ENCODE data around the gene HDGFL3. TPM values are rescaled to one million over a fixed set of nuclear protein-coding genes. Genes with fewer than 3 reads are reported as not detected.

HDGFL3 gene
- total RNA-seq, 2 donors from 2014 or later: 83.1 to 94.7 TPM

GRCh38 chr15:83206526-83207008, 1.1 kb downstream of the HDGFL3 start:
- no peak for ATAC-seq
- no peaks in the 10 kb centered on the region for H3K9me3 Mint-ChIP-seq
- peaks cover 27 to 44% of the 10 kb centered on the region in 2 donors for H3K4me1 Mint-ChIP-seq (ENCODE audit: low read depth in 2 of 2)
- peak overlapping the region; percentile 96 for H3K4me3 Mint-ChIP-seq
- peak overlapping the region; percentile 90 to 97 for H3K27ac Mint-ChIP-seq
- DNase-seq (ENCODE audit: low spot score): no peak
- no peaks in the 10 kb centered on the region for H3K27me3 Mint-ChIP-seq
- H3K36me3 Mint-ChIP-seq: peaks cover 9% of the 10 kb centered on the region

DNA sequence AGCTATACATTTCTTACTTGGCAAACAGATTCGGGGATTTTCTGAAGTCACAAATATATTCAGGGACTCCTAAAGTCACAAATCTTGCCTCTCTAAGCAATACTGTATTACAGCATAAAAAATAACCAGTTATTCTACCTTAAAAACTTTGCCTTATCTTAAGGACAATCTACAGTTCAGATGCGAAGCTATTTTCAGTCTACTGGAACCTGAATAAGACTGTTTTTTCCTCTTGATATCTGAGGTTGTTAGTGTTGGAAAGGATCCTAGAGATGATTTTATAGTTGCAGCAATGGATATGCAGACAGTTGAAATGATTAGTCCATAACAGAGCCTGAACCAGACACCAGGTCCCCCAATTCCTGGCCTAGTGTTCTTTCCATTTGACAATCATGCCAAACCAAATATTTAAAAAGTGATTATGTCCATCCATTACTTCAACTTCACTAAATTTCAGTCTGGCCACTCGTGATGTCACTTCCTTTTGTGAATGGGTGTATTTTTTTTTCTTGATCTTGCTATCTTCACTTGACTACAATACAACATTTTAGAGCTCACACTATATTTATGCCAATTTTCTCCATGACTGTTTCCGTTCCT, 1.8 kb downstream of the HDGFL3 start:
- Mint-ChIP-seq H3K27ac (peak overlapping the region; percentile 90 to 97), H3K4me1 (ENCODE audit: low read depth in 2 of 2) (peaks cover 29 to 46% of the 10 kb centered on the region in 2 donors), H3K4me3 (peak overlapping the region; percentile 96), H3K9me3 (no peaks in the 10 kb centered on the region), H3K27me3 (no peaks in the 10 kb centered on the region), H3K36me3 (peaks cover 9% of the 10 kb centered on the region)
- ATAC-seq (no peak), DNase-seq (ENCODE audit: low spot score) (no peak)

DNA sequence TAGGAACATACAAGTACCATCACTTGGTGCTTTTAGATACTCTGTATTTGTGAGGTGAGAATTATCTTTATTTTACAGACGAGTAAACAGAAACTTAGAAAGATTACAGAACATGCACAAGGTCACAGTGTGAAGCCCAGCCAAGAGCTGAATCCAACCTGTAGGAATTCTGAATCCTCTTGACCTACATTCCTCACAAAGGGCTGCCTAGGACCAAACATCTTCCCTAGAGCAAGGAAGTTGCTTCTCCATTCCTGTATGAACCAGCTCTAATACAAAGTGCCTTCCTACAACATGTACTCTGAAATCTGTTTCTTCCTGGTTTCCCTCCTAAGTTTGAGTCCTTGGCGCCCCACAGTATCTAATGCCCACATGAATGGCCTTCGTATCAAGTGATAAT, 2.9 kb downstream of the HDGFL3 start:
- no peak for ATAC-seq
- no peak for DNase-seq (ENCODE audit: low spot score)
- Mint-ChIP-seq H3K27me3 (no peaks in the 10 kb centered on the region), H3K4me1 (ENCODE audit: low read depth in 2 of 2) (peaks cover 36 to 55% of the 10 kb centered on the region in 2 donors), H3K27ac (peak overlapping the region in 1 of 2 donors; percentile 90), H3K36me3 (peaks cover 9% of the 10 kb centered on the region), H3K9me3 (no peaks in the 10 kb centered on the region), H3K4me3 (peak overlapping the region; percentile 96)

DNA sequence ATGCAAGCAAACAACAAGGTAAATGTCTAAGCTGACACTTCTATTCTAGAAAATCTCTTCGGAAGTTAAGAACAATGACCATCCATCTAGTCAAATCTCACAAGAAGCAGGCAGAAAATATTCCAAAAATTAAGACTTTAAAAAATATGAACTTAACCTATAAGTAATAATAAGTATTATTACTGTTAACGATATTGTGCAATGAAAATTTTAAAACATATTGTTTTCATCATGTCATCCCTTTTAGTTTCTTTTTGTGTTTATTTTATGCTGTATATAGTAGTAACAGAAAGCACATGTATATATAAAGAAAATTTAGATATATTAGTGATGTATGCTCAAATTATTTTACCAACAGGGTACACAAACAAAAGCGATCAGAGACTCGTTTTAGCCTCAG, 4.1 kb downstream of the HDGFL3 start:
- Mint-ChIP-seq H3K4me1 (ENCODE audit: low read depth in 2 of 2) (peaks cover 45 to 66% of the 10 kb centered on the region in 2 donors), H3K36me3 (peaks cover 9% of the 10 kb centered on the region), H3K9me3 (no peaks in the 10 kb centered on the region), H3K27ac (peak overlapping the region in 1 of 2 donors; percentile 90), H3K4me3 (peak overlapping the region; percentile 96), H3K27me3 (no peaks in the 10 kb centered on the region)
- ATAC-seq (no peak), DNase-seq (ENCODE audit: low spot score) (no peak)

- Mint-ChIP-seq H3K4me1 (ENCODE audit: low read depth in 2 of 2) (peaks cover 55 to 71% of the 10 kb centered on the region in 2 donors), H3K4me3 (peak overlapping the region; percentile 72), H3K9me3 (no peaks in the 10 kb centered on the region), H3K27ac (peak overlapping the region; percentile 90 to 93), H3K27me3 (no peaks in the 10 kb centered on the region), H3K36me3 (no peaks in the 10 kb centered on the region)
- DNase-seq (ENCODE audit: low spot score) (no peak), ATAC-seq (peak in 1 of 2 donors; percentile 44)
Observed at GRCh38 chr15:83200589-83200988, 7.0 kb downstream of the HDGFL3 start.

GRCh38 chr15:83200162-83200561, 7.5 kb downstream of the HDGFL3 start:
- H3K4me3 Mint-ChIP-seq: peak overlapping the region; percentile 72
- H3K27ac Mint-ChIP-seq: peak overlapping the region; percentile 90 to 93
- DNase-seq (ENCODE audit: low spot score) (no peak), ATAC-seq (peak; percentile 69 to 80)
- no peaks in the 10 kb centered on the region for H3K36me3 Mint-ChIP-seq
- peaks cover 55 to 72% of the 10 kb centered on the region in 2 donors for H3K4me1 Mint-ChIP-seq (ENCODE audit: low read depth in 2 of 2)
- H3K9me3 Mint-ChIP-seq: no peaks in the 10 kb centered on the region
- H3K27me3 Mint-ChIP-seq: no peaks in the 10 kb centered on the region

- Mint-ChIP-seq H3K36me3 (peaks cover 1% of the 10 kb centered on the region), H3K27me3 (no peaks in the 10 kb centered on the region), H3K4me3 (peak overlapping the region; percentile 72), H3K9me3 (no peaks in the 10 kb centered on the region), H3K4me1 (ENCODE audit: low read depth in 2 of 2) (peaks cover 52 to 72% of the 10 kb centered on the region in 2 donors), H3K27ac (peak overlapping the region; percentile 90 to 93)
- ATAC-seq (peak; percentile 92), DNase-seq (ENCODE audit: low spot score) (no peak)
Observed at GRCh38 chr15:83199288-83199687, 8.3 kb downstream of the HDGFL3 start.

- H3K36me3 Mint-ChIP-seq: peaks cover 6% of the 10 kb centered on the region
- peak; percentile 2 for ATAC-seq
- peaks cover 52 to 70% of the 10 kb centered on the region in 2 donors for H3K4me1 Mint-ChIP-seq (ENCODE audit: low read depth in 2 of 2)
- no peaks in the 10 kb centered on the region for H3K27me3 Mint-ChIP-seq
- H3K27ac Mint-ChIP-seq: peak overlapping the region; percentile 90 to 93
- H3K9me3 Mint-ChIP-seq: no peaks in the 10 kb centered on the region
- DNase-seq (ENCODE audit: low spot score): no peak
- peak overlapping the region; percentile 72 for H3K4me3 Mint-ChIP-seq
Observed at GRCh38 chr15:83198476-83198875, 9.1 kb downstream of the HDGFL3 start.

- Mint-ChIP-seq H3K27ac (no peak overlapping the region), H3K27me3 (no peaks in the 10 kb centered on the region), H3K4me1 (ENCODE audit: low read depth in 2 of 2) (peaks cover 37 to 54% of the 10 kb centered on the region in 2 donors), H3K36me3 (peaks cover 18% of the 10 kb centered on the region), H3K4me3 (no peak overlapping the region), H3K9me3 (no peaks in the 10 kb centered on the region)
- ATAC-seq (no peak), DNase-seq (ENCODE audit: low spot score) (no peak)
Observed at GRCh38 chr15:83194528-83194927, 13.1 kb downstream of the HDGFL3 start.

DNA sequence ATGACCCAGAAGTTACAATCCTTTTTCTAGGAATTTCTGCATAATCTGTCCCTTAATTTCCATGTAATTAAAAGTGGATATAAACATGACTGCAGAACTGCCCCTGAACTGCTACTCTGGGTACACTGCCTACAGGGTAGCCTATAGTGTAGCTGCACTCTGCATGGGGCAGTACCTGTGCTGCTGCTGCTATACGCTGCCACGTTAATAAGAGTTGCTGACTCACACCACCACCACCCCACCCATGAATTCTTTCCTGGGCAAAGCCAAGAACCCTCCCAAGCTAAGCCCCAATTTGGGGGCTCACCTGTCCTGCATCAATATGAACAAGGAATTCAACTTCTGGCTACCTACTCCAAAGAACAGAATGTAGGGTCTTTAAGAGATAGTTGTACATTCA, 13.9 kb downstream of the HDGFL3 start:
- Mint-ChIP-seq H3K4me1 (ENCODE audit: low read depth in 2 of 2) (peaks cover 35 to 51% of the 10 kb centered on the region in 2 donors), H3K9me3 (no peaks in the 10 kb centered on the region), H3K27ac (no peak overlapping the region), H3K4me3 (no peak overlapping the region), H3K36me3 (peaks cover 20% of the 10 kb centered on the region), H3K27me3 (no peaks in the 10 kb centered on the region)
- ATAC-seq: no peak
- DNase-seq (ENCODE audit: low spot score): no peak

DNA sequence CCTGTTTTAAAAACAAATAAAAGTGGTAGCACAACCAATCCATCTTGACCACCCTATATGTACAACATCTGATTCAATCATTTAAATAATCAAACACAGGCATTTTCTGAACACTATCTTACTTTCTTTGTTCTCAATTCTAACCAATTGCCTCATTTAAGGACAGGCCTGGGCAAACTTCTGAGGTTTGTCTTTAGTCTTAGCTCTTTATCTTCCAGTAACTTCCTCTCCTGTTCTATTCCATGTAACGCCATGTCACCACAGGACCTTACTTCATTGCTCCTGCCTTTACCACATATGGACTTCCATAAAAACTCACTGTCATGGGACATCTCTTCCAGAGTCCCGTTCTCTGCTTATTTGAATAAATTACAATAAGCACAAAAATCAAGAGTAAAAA, 14.9 kb downstream of the HDGFL3 start:
- peaks cover 29 to 42% of the 10 kb centered on the region in 2 donors for H3K4me1 Mint-ChIP-seq (ENCODE audit: low read depth in 2 of 2)
- no peak for DNase-seq (ENCODE audit: low spot score)
- H3K36me3 Mint-ChIP-seq: peaks cover 24% of the 10 kb centered on the region
- H3K9me3 Mint-ChIP-seq: no peaks in the 10 kb centered on the region
- H3K4me3 Mint-ChIP-seq: no peak overlapping the region
- no peak for ATAC-seq
- no peak overlapping the region for H3K27ac Mint-ChIP-seq
- H3K27me3 Mint-ChIP-seq: no peaks in the 10 kb centered on the region

DNA sequence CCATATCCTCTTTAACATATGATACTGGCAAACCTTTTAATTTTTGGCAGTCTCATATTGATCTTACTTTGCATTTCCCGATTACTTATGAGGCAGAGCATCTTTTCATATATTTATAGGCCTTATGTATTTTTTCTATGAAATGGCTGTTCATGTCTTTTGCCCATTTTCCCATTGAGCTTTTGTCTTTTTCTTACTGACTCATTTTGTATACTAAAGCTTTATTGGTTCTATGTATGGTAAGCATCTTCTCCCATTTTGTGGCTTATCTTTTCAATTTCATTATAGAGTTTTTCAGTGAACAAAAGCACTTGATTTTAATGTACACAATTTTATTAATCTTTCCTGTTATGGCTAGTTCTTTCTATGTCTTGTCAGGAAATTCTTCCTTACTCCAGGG, 17.2 kb downstream of the HDGFL3 start:
- ATAC-seq: no peak
- no peak for DNase-seq (ENCODE audit: low spot score)
- no peaks in the 10 kb centered on the region for H3K9me3 Mint-ChIP-seq
- no peak overlapping the region for H3K4me3 Mint-ChIP-seq
- no peak overlapping the region for H3K27ac Mint-ChIP-seq
- no peaks in the 10 kb centered on the region for H3K27me3 Mint-ChIP-seq
- peaks cover 24% of the 10 kb centered on the region for H3K36me3 Mint-ChIP-seq
- H3K4me1 Mint-ChIP-seq (ENCODE audit: low read depth in 2 of 2): peaks cover 19 to 35% of the 10 kb centered on the region in 2 donors

GRCh38 chr15:83185561-83185960, 22.1 kb downstream of the HDGFL3 start:
- no peaks in the 10 kb centered on the region for H3K9me3 Mint-ChIP-seq
- H3K4me1 Mint-ChIP-seq (ENCODE audit: low read depth in 2 of 2): peaks cover 13 to 16% of the 10 kb centered on the region in 2 donors
- H3K27me3 Mint-ChIP-seq: no peaks in the 10 kb centered on the region
- no peak overlapping the region for H3K27ac Mint-ChIP-seq
- no peak overlapping the region for H3K4me3 Mint-ChIP-seq
- ATAC-seq (no peak), DNase-seq (ENCODE audit: low spot score) (no peak)
- peaks cover 9% of the 10 kb centered on the region for H3K36me3 Mint-ChIP-seq

DNA sequence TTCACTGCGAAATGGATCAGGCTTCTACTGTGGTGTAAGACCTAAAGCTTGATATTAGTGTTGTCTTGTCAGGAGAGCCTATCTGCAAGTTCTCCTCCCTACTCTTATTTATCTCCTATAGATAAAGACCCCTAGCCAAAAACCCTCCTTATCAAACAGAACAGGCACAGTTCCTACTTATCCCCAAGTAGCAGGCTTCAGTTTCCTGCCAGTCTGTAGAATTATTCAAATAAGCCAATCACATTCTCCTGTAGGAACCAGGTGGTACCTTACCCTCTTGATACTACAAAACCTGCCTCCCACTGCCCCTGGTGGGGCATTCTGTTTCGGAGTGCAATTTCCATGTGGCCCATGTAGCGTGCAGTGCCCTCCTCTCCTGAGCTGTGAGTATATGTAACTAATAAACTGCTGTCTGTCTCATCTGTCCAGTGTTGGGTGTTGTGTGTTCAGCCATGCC, 28.7 kb downstream of the HDGFL3 start:
- Mint-ChIP-seq H3K27ac (no peak overlapping the region), H3K4me1 (ENCODE audit: low read depth in 2 of 2) (peaks cover 12 to 24% of the 10 kb centered on the region in 2 donors), H3K36me3 (no peaks in the 10 kb centered on the region), H3K9me3 (no peaks in the 10 kb centered on the region), H3K4me3 (no peak overlapping the region), H3K27me3 (no peaks in the 10 kb centered on the region)
- DNase-seq (ENCODE audit: low spot score): no peak
- no peak for ATAC-seq

All from natural killer cell treated with Interleukin-12 subunit alpha and Interleukin-12 subunit beta and Interleukin-15 and Interleukin-18, amount 100 ng/mL, for 72 hours (primary cell).